Dendritic cell treated with granulocyte-macrophage colony-stimulating factor and Interleukin-4, amounts not matched to agents 40 ng/mL and 50 ng/mL, for 4 days (primary cell): ENCODE measurements around the gene REX1BD.
"Not testable (repeated sequence)": the region's sequence is repeated elsewhere in the genome, so short reads cannot be mapped to it uniquely, and the experiment has no call there.

Experiments used
- H3K27ac Mint-ChIP-seq: one replicate; pipeline ENCODE4 v1.8.0; 2022; ENCODE audit warnings: mild to moderate bottlenecking, mixed read lengths
- H3K27me3 Mint-ChIP-seq: one replicate; pipeline ENCODE4 v1.8.0; 2022; ENCODE audit warnings: mild to moderate bottlenecking, mixed read lengths
- H3K36me3 Mint-ChIP-seq: one replicate; pipeline ENCODE4 v1.8.0; 2022; ENCODE audit warnings: low read depth, mixed read lengths
- H3K4me1 Mint-ChIP-seq: one replicate; pipeline ENCODE4 v1.8.0; 2022; ENCODE audit warnings: low read depth, mixed read lengths
- H3K4me3 Mint-ChIP-seq: one replicate; pipeline ENCODE4 v1.8.0; 2022; ENCODE audit warnings: mild to moderate bottlenecking, moderate library complexity, mixed read lengths
- H3K9me3 Mint-ChIP-seq: one replicate; pipeline ENCODE4 v1.8.0; 2022; ENCODE audit warnings: mixed read lengths
- intact Hi-C: fragments of 100-400 bp; cut with micrococcal nuclease; formaldehyde crosslinking; loops from one replicate; pipeline ENCODE4 v1.15.0; 2022

REX1BD gene

DNA sequence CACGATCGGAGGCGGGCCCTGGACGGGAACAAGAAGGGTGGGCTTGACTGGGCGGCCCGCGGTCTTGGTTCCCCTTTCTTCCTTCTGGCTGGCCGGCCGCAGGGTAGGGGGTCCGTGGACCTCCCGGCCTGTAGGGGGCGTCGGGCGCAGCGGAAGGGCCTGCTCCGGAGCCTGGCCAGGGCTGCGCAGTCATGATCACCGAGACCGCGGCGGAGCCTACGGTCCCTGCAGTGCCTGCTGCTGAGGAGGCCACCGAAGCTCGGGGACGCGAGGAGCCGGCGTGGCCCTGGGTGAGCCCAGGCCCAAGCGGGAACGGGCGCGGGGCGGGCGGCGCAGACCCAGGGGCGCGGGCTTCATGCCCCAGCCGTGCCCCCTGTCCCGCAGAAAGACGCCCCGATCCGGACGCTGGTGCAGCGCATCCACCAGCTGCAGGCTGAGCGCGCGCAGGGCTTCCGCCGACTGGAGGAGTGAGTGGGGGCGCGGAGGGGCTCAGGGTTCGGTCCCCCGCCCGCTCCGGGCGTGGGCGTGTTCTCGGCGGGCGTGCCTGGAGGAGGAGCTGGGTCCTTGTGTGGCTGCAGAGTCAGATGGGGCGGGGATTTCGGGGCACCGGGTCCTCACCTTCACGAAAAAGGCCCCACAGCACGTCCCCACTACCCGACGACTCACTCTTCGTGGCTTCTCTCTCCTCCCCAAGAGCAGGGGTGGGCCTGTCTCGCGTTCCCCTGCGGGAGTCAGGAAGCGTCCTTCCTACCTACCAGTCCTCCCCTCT is at the start of gene REX1BD:
Gene REX1BD (plus strand): TSS at position 188 of the 769 bp plus-strand sequence. CDS start 4 bp downstream, at position 192.
- H3K27ac Mint-ChIP-seq = peak within 1 kb of the TSS; percentile 91
- peaks cover 62% of the 10 kb centered on the region for H3K4me1 Mint-ChIP-seq
- intact Hi-C loops = loop anchor here (2.0 to 5.0 kb wide), 4 partner anchors 16 to 259 kb away; partner anchors contain the start of gene ELL
- no peaks in the 10 kb centered on the region for H3K27me3 Mint-ChIP-seq
- peak within 1 kb of the TSS; percentile 88 for H3K4me3 Mint-ChIP-seq
- H3K9me3 Mint-ChIP-seq = no peaks in the 10 kb centered on the region
- peaks cover 44% of the 10 kb centered on the region for H3K36me3 Mint-ChIP-seq

GRCh38 chr19:18539372-18539771 is 49.2 kb upstream of the REX1BD start:
- Mint-ChIP-seq H3K27ac (no peak overlapping the region), H3K36me3 (peaks cover 75% of the 10 kb centered on the region), H3K27me3 (no peaks in the 10 kb centered on the region), H3K4me1 (peaks cover 29% of the 10 kb centered on the region), H3K4me3 (no peak overlapping the region), H3K9me3 (no peaks in the 10 kb centered on the region)
- intact Hi-C loops = no loop called here

- peaks cover 38% of the 10 kb centered on the region for H3K4me1 Mint-ChIP-seq
- peaks cover 68% of the 10 kb centered on the region for H3K36me3 Mint-ChIP-seq
- intact Hi-C loops, H3K9me3 Mint-ChIP-seq, H3K27ac Mint-ChIP-seq, H3K4me3 Mint-ChIP-seq, H3K27me3 Mint-ChIP-seq: not testable (repeated sequence)
Measured at GRCh38 chr19:18540200-18540599, 48.4 kb upstream of the REX1BD start.

GRCh38 chr19:18541258-18541991 is 47.2 kb upstream of the REX1BD start:
- Mint-ChIP-seq H3K9me3 (no peaks in the 10 kb centered on the region), H3K4me3 (no peak overlapping the region), H3K36me3 (peaks cover 56% of the 10 kb centered on the region), H3K27ac (peak overlapping the region; percentile 56), H3K27me3 (no peaks in the 10 kb centered on the region), H3K4me1 (peaks cover 41% of the 10 kb centered on the region)
- intact Hi-C loops = no loop called here

DNA sequence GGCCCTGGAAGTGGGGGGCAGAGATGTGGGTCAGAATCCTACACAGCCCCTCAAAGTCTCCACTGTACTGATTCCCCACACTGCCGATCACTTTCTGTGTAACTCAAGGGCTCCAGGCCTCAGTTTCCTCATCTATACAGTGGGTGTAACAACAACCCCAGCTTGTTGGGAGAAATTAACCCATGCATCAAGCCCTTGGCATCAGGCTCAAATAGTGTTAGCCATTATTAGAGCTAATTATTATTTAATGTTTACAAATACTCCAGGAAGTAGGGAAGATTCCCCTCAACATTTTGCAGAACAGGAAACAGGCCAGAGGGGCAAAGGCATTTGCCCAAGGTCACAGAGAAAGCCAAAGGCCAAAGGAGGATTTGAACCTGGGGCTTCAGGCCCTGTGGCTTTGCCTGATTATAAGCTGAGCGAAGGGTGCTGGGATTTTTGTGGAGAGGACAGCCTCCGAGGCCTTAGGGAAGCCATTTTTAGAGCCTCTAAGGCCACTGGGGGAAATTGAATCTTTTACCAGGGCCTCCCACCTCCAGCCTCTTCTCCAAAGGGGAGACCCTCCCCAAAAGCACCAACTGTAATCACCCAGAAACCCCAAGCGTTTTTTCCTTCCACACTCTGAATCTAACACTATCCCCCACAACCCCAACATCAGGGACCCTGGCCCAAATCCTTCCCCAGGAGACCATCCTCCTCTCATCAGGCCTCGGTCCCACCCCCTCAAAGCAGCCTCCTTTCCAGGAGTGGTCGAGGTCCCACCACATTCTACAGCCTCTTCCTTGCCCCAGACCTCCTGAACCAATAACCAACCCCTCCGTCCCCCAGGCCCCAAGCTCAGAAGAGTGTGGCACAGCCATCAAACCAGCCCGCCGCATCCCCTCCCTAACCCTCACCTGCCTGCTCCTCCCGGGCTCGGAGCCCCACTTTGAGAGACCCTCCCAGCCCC is 46.3 kb upstream of the REX1BD start:
- H3K36me3 Mint-ChIP-seq = peaks cover 48% of the 10 kb centered on the region
- H3K27ac Mint-ChIP-seq = peak overlapping the region; percentile 77
- H3K4me1 Mint-ChIP-seq = peaks cover 41% of the 10 kb centered on the region
- intact Hi-C loops = no loop called here
- H3K9me3 Mint-ChIP-seq = no peaks in the 10 kb centered on the region
- H3K4me3 Mint-ChIP-seq = peak overlapping the region; percentile 77
- H3K27me3 Mint-ChIP-seq = no peaks in the 10 kb centered on the region

- Mint-ChIP-seq H3K27ac (peak within 1 kb of the TSS; percentile 92), H3K4me1 (peaks cover 41% of the 10 kb centered on the region), H3K9me3 (no peaks in the 10 kb centered on the region), H3K27me3 (no peaks in the 10 kb centered on the region), H3K36me3 (peaks cover 38% of the 10 kb centered on the region), H3K4me3 (peak within 1 kb of the TSS; percentile 83)
- intact Hi-C loops = loop anchor here (1.0 kb wide), 2 partner anchors 21 to 28 kb away; partner anchors contain the start of genes ELL and UBA52
Measured at GRCh38 chr19:18542941-18543813, 45.4 kb upstream of the REX1BD start, which contains the start of gene FKBP8. TSS of gene FKBP8 (minus strand) at chr19:18543573. CDS start at chr19:18541970, 1,603 bp downstream.

DNA sequence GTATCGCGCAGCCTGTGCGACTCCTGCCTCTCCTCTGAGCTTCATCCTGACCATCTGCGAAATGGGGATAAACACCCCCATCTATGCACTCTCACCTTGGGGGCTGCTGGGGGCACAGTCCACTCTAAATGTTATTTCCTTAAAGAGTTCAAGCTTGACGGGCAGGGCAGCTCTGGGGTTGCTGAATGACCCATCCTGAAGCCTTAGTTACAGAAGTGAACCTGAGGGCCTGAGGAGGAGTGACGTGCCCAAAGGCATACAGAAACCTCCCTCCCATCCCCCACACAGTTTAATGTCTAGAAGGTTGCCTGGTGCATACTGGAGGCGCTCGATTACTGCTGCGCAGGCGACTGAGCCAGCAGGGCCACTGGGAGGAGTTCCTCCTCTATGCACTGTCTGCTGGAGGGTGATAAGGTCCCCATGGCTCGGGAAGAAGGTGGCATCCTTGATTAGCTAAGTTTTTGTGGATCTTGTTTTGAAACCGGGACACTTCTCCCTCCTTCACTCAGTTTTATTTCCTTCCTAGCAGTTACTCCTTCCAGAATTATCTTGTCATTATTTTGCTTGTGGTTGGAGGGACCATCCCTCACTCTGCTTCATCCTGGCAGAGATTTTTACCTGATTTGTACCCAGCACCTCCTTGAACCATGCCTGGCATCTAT is 44.7 kb upstream of the REX1BD start:
- H3K9me3 Mint-ChIP-seq = no peaks in the 10 kb centered on the region
- peaks cover 41% of the 10 kb centered on the region for H3K4me1 Mint-ChIP-seq
- no peaks in the 10 kb centered on the region for H3K27me3 Mint-ChIP-seq
- peak overlapping the region; percentile 92 for H3K27ac Mint-ChIP-seq
- H3K4me3 Mint-ChIP-seq = peak overlapping the region; percentile 83
- intact Hi-C loops = loop anchor here (1.0 kb wide), 3 partner anchors 13 to 27 kb away; partner anchors contain the start of genes ELL, KXD1 and UBA52
- H3K36me3 Mint-ChIP-seq = peaks cover 31% of the 10 kb centered on the region

- Mint-ChIP-seq H3K4me3 (no peak overlapping the region), H3K36me3 (no peaks in the 10 kb centered on the region), H3K27me3 (no peaks in the 10 kb centered on the region), H3K27ac (no peak overlapping the region), H3K4me1 (no peaks in the 10 kb centered on the region), H3K9me3 (no peaks in the 10 kb centered on the region)
- intact Hi-C loops = no loop called here
Measured at GRCh38 chr19:18551631-18552030, 37.0 kb upstream of the REX1BD start.

DNA sequence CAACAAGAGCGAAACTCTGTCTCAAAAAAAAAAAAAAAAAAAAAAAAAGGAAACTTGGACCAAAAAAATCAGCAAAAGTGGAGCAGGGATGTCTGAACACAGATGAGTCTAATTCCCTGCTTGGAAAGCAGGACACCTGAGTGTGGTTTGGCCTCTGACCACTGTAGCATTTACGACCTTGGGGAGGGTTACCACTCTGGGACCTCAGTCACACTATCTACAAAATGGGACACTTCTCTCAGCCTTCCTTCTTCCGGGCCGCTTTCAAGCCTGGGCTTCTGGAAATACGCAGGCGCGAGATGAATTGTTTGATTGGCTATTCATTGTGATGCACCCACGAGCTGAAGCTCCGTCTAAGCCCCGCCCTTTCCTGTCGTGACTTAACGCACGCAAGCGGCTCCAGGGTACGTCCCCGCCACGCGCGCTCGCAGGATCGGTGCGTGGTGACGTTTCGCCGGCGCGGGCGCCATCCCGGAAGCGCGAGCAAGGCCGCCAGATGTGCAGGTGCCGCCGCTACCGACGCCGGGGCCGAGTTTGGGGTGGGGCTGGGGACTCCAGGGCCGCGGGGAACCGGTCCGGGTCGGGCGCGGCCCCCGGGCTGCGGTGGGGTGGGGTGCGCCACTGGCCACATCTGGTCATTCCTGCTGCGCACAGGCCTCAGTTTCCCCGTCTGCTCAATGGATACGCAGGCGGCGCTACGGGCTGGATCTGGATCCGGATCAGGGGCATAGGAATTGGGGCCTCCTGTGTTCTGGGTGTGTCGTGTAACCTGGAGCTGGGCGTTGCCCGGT is 31.0 kb upstream of the REX1BD start, which contains the start of gene KXD1:
Gene KXD1 (plus strand): TSS at position 460 of the 791 bp plus-strand sequence. CDS start 4,187 bp downstream, outside the sequence.
- intact Hi-C loops = loop anchor here (1.0 kb wide), 2 partner anchors 13 to 35 kb away; partner anchors contain the start of gene ELL
- Mint-ChIP-seq H3K9me3 (no peaks in the 10 kb centered on the region), H3K36me3 (peaks cover 33% of the 10 kb centered on the region), H3K4me1 (peaks cover 24% of the 10 kb centered on the region), H3K27me3 (no peaks in the 10 kb centered on the region), H3K4me3 (peak within 1 kb of the TSS; percentile 83), H3K27ac (peak within 1 kb of the TSS; percentile 89)

DNA sequence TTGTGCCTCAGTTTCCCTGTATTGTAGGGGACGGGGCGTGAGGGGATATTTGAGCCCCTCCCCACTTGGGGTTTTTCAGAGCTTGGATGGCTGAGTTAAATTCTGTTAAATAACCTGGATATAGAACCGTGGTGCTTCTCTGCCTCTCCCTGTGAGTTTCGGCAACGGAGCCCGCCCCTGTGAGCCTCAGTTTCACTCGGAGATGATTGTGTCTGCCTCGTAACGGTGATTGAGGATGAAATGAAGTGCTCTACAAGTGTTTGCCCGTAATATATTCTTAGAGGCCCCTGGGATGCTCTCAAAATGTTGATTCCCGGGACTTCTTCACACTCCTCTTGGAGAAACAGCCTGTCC is 30.4 kb upstream of the REX1BD start:
- intact Hi-C loops = no loop called here
- peaks cover 39% of the 10 kb centered on the region for H3K36me3 Mint-ChIP-seq
- peaks cover 24% of the 10 kb centered on the region for H3K4me1 Mint-ChIP-seq
- H3K27ac Mint-ChIP-seq = peak overlapping the region; percentile 89
- H3K27me3 Mint-ChIP-seq = no peaks in the 10 kb centered on the region
- H3K4me3 Mint-ChIP-seq = peak overlapping the region; percentile 83
- H3K9me3 Mint-ChIP-seq = no peaks in the 10 kb centered on the region

DNA sequence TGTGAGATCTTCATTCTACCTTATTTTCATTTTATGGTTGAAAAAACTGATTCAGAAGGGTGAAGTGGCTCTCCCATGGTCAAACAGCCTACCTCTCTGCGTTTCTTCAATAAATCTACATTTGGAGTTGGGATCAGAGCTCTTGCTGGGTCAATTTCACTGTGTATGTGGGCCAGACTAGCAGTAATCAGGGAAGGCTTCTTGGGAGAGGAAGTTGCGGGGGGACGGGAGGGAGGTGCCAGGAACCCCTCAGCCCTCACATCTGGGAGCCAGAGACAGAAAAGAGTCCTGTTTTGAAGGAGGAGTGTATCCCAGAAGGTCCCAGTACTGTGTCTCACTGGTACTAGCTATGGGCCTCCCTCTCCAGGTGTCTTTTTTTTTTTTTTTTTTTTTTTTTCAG is 30.0 kb upstream of the REX1BD start:
- H3K27ac Mint-ChIP-seq = peak overlapping the region; percentile 89
- no peaks in the 10 kb centered on the region for H3K27me3 Mint-ChIP-seq
- intact Hi-C loops = no loop called here

More for the DNA sequence above, 30.0 kb upstream of the REX1BD start:
- H3K4me1 Mint-ChIP-seq = peaks cover 24% of the 10 kb centered on the region
- H3K4me3 Mint-ChIP-seq = peak overlapping the region; percentile 83
- no peaks in the 10 kb centered on the region for H3K9me3 Mint-ChIP-seq
- H3K36me3 Mint-ChIP-seq = peaks cover 43% of the 10 kb centered on the region
